Epithelial cell of alveolus of lung (primary cell): ENCODE data around the gene CMTM7. TPM values are rescaled to one million over a fixed set of nuclear protein-coding genes. Genes with fewer than 3 reads are reported as not detected.

Source experiments
- total RNA-seq: library from RNA; depleted of rRNA; stranded (reverse); fragments of >200 nt; gene quantifications from 2 replicates; pipeline ENCODE4 v1.2.1, GENCODE V29; 2015

CMTM7 gene
- 15.0 TPM in 2 replicates for total RNA-seq

GRCh38 chr3:32391643-32392535 is at the start of gene CMTM7:
Gene CMTM7 (plus strand): TSS chr3:32391853. CDS start chr3:32391907, 54 bp downstream.

DNA sequence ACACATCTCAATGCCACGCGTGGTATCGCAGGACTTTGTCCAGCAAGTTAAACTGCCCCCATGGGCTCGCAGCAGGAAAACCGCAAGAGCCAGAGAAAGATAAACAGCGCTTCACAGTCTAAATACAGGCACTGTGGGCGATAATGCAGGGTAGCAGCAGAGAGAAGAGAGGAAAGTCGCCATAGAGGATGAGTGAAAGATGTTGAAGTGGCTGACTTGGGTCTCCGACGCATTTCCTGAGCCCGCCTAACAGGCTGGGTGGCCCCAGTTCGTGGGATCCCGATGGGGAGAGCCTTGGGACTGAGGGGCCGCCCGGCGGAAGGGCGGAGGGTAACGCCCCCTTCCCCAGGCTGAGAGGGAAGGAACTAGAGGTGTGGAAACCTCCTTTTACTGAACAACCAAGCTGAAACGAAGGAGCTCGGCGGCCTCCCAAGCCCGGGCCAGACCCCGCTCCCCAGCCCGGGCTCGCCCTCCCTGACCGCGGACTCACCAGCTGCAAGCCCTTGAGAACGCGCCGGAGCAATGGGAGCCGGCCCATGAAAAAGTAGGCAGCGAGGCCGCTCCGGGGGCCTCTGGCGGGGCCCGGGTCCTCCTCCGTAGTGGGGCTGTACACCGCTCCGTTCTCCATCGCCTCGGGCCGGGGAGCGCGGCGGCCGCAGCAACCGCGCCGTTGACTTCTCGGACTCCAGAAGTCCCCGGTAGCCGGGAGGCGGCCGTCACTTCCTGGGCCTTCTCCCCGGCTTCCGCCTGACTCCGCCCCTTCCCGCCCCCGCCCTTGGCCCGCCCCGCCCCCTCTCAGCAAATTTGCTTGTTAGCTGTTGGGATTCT is 110.7 kb downstream of the CMTM7 start, which contains the start of gene CMTM6:
Gene CMTM6, minus strand, starts transcription at position 735 of the 828 bp plus-strand sequence. Its CDS starts 107 bp downstream, at position 628.

Other genes with a start within 250 kb of the CMTM7 start
- gene CMTM8, start 153.2 kb upstream of the CMTM7 start, total RNA-seq: 2.2 and 3.3 TPM in 2 replicates
- 59.2 and 99.7 TPM in 2 replicates for gene CMTM6, start 111.0 kb downstream of the CMTM7 start, total RNA-seq
- 24.8 and 31.0 TPM in 2 replicates for gene DYNC1LI1, start 179.0 kb downstream of the CMTM7 start, total RNA-seq